Right atrium auricular region (tissue), 2 donors: ENCODE measurements around the gene ASB1. TPM values are rescaled to one million over a fixed set of nuclear protein-coding genes. Genes with fewer than 3 reads are reported as not detected.

Experiments
- DNase-seq: peaks from one replicate; pipeline ENCODE4 v3.0.0-alpha.2; 2019; ENCODE audit warnings: low spot score
- H3K27ac ChIP-seq, 2 donors: fragments of 200-600 bp; sonication (generic); 1 replicate in 1 of 2; 2 replicates in 1 of 2; pipeline ENCODE4 v1.5.1; 2016 to 2019
- H3K27me3 ChIP-seq, 2 donors: fragments of 200-600 bp; sonication (generic); one replicate each; pipeline versions ENCODE4 v1.5.1 to v1.6.0; 2017 to 2019
- H3K36me3 ChIP-seq: fragments of 200-600 bp; sonication (generic); one replicate; pipeline ENCODE4 v1.5.1; 2016
- H3K4me1 ChIP-seq, 2 donors: fragments of 200-600 bp; sonication (generic); one replicate each; pipeline versions ENCODE4 v1.5.1 to v1.6.0; 2017 to 2019
- H3K4me3 ChIP-seq, 2 donors: fragments of 200-600 bp; sonication (generic); 1 replicate in 1 of 2; 2 replicates in 1 of 2; pipeline ENCODE4 v1.5.1; 2017 to 2019; ENCODE audit warnings: mild to moderate bottlenecking in 1 of 2, moderate library complexity in 1 of 2
- H3K9me3 ChIP-seq, 2 donors: fragments of 200-600 bp; sonication (generic); one replicate each; pipeline ENCODE4 v1.5.1; 2019
- total RNA-seq, 2 donors: library from RNA; depleted of rRNA; stranded (reverse); fragments of >200 nt; gene quantifications; one replicate each; pipeline ENCODE4 v1.1.0, GENCODE V29; 2016
- TF ChIP-seq, protein P1 (sequence below), 2 donors: fragments of 200-600 bp; sonication (generic); IDR thresholded peaks; one replicate each; pipeline ENCODE4 v1.5.1; 2019; ENCODE audit warnings: antibody characterized with exemption in 2 of 2

Gene ASB1
- total RNA-seq, 2 donors from 2014 or later = 32.3 to 43.6 TPM

- no peak for DNase-seq
- no peaks in the 10 kb centered on the region for H3K36me3 ChIP-seq
- H3K27me3 ChIP-seq = no peaks in the 10 kb centered on the region
- no peak overlapping the region for H3K4me3 ChIP-seq
- H3K27ac ChIP-seq = no peak overlapping the region
- H3K9me3 ChIP-seq = peaks cover 0 to 8% of the 10 kb centered on the region in 2 donors
- TF ChIP-seq, protein P1, sequence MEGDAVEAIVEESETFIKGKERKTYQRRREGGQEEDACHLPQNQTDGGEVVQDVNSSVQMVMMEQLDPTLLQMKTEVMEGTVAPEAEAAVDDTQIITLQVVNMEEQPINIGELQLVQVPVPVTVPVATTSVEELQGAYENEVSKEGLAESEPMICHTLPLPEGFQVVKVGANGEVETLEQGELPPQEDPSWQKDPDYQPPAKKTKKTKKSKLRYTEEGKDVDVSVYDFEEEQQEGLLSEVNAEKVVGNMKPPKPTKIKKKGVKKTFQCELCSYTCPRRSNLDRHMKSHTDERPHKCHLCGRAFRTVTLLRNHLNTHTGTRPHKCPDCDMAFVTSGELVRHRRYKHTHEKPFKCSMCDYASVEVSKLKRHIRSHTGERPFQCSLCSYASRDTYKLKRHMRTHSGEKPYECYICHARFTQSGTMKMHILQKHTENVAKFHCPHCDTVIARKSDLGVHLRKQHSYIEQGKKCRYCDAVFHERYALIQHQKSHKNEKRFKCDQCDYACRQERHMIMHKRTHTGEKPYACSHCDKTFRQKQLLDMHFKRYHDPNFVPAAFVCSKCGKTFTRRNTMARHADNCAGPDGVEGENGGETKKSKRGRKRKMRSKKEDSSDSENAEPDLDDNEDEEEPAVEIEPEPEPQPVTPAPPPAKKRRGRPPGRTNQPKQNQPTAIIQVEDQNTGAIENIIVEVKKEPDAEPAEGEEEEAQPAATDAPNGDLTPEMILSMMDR (IDR thresholded peaks at IDR 0.05) = no peak
- peaks cover 0 to 22% of the 10 kb centered on the region in 2 donors for H3K4me1 ChIP-seq
Observed at GRCh38 chr2:238461051-238461450, 34.3 kb downstream of the ASB1 start.

DNA sequence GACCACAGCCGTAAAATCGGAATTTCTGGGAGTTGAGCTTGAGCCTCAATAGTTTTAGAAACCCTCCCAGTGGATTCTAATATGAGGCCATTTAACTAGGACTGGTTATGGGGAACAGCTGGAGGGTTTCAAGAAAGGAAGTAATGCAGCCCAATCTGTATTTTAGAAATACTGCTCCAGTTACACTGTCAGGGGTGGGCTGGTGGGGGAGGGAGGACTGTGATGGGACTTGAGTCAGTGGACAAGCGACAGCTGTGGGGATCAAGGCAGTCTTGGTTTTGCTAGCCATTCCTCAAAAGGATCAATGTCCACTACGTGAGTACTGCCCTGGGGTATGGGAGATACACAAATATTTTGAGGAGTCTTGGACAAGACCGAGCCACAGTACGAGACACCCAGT is 34.8 kb downstream of the ASB1 start:
- H3K36me3 ChIP-seq = no peaks in the 10 kb centered on the region
- TF ChIP-seq, protein P1 (IDR thresholded peaks at IDR 0.05) = no peak
- H3K9me3 ChIP-seq = peaks cover 0 to 4% of the 10 kb centered on the region in 2 donors
- no peak for DNase-seq
- H3K4me1 ChIP-seq = peaks cover 0 to 22% of the 10 kb centered on the region in 2 donors
- no peaks in the 10 kb centered on the region for H3K27me3 ChIP-seq
- no peak overlapping the region for H3K4me3 ChIP-seq
- H3K27ac ChIP-seq = no peak overlapping the region

- no peak overlapping the region for H3K27ac ChIP-seq
- TF ChIP-seq, protein P1 (IDR thresholded peaks at IDR 0.05) = no peak
- no peak for DNase-seq
- no peaks in the 10 kb centered on the region for H3K9me3 ChIP-seq
- no peak overlapping the region for H3K4me3 ChIP-seq
- peaks cover 0 to 22% of the 10 kb centered on the region in 2 donors for H3K4me1 ChIP-seq
- no peaks in the 10 kb centered on the region for H3K36me3 ChIP-seq
- H3K27me3 ChIP-seq = no peaks in the 10 kb centered on the region
Observed at GRCh38 chr2:238461916-238462315, 35.2 kb downstream of the ASB1 start.

DNA sequence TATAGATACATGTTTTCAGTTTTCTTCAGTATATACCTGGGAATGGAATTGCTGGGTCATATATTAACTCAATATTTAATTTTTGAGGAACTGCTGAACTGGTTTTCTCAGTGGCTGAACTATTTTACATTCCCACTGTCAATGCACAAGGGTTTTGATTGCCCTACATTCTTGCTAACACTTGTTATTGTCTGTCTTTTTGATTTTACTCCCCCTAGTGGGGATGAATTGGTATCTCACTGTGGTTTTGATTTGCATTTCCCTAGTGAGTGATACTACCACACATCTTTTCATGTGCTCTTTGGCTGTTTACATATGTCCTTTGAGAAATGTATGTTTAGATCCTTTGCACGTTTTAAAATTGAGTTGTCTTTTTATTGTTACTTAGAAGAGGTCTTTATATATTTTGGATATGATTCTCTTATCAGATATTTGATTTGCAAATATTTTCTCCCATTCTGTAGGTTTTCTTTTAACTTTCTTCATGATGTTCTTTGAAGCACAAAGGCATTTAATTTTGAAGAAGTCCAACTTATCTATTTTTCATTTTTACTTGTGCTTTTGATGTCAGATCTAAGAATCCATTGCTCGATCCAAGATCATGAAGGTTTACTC is 36.2 kb downstream of the ASB1 start:
- H3K27me3 ChIP-seq = no peaks in the 10 kb centered on the region
- no peaks in the 10 kb centered on the region for H3K36me3 ChIP-seq
- no peak for DNase-seq
- no peak overlapping the region for H3K27ac ChIP-seq
- no peak overlapping the region for H3K4me3 ChIP-seq
- TF ChIP-seq, protein P1 (IDR thresholded peaks at IDR 0.05) = peak; percentile 47 to 78
- H3K9me3 ChIP-seq = no peaks in the 10 kb centered on the region
- peaks cover 0 to 21% of the 10 kb centered on the region in 2 donors for H3K4me1 ChIP-seq

DNA sequence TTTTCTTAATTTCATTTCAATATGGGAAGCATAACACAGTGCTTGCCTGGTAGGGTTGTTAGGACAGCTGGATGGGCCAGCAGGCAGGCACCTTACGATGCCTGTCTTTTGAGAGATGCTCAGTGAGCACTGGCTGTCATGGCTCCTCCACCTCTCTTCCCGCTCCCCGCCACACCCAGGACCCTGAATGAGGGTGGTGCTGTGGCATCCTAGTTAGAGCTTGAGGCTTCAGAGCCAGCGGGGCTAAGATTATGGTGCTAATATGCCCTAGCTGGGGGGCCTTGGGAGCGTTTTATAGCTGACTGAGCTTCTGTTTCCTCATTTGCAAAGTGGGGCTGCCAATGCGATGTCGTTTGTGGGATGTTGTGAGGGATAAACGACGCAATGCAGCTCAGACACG is 37.7 kb downstream of the ASB1 start:
- TF ChIP-seq, protein P1 (IDR thresholded peaks at IDR 0.05) = no peak
- peaks cover 0 to 6% of the 10 kb centered on the region in 2 donors for H3K4me1 ChIP-seq
- no peaks in the 10 kb centered on the region for H3K27me3 ChIP-seq
- peaks cover 0 to 6% of the 10 kb centered on the region in 2 donors for H3K9me3 ChIP-seq
- DNase-seq = no peak
- H3K4me3 ChIP-seq = no peak overlapping the region
- H3K27ac ChIP-seq = no peak overlapping the region
- H3K36me3 ChIP-seq = no peaks in the 10 kb centered on the region
